ENCODE results near the gene IER2. TPM values are rescaled to one million over a fixed set of nuclear protein-coding genes. Genes with fewer than 3 reads are reported as not detected.
A peak's percentile ranks its signal among the peaks of the same experiment; 100 is the strongest.

Gene IER2
- 100 to 1,000 TPM in 1 of 2 donors, 10 to 100 TPM in 1; 85.9 to 140 TPM for total RNA-seq

- Mint-ChIP-seq H3K9me3 (no peaks in the 10 kb centered on the region), H3K4me3 (peak within 1 kb of the TSS; percentile 99), H3K27ac (peak within 1 kb of the TSS; percentile 99), H3K36me3 (ENCODE audit: low read depth) (peaks cover 64% of the 10 kb centered on the region), H3K4me1 (peaks cover 10% of the 10 kb centered on the region), H3K27me3 (no peaks in the 10 kb centered on the region)
- peak; percentile 51 for ATAC-seq (replicated peaks)
These were observed at the start of gene IER2, which contains the start of gene STX10 for GRCh38 chr19:13150187-13150930. IER2 (plus strand) TSS chr19:13150411; CDS start chr19:13153187, 2,776 bp downstream. STX10 (minus strand) TSS chr19:13150375; CDS start chr19:13150173, 202 bp downstream.

- Mint-ChIP-seq H3K9me3 (no peaks in the 10 kb centered on the region), H3K4me3 (peak overlapping the region; percentile 67), H3K27me3 (peaks cover 8% of the 10 kb centered on the region), H3K27ac (peak overlapping the region; percentile 36), H3K4me1 (peaks cover 26% of the 10 kb centered on the region), H3K36me3 (ENCODE audit: low read depth) (peaks cover 14% of the 10 kb centered on the region)
- ATAC-seq (replicated peaks) = no peak
These were observed 49.2 kb upstream of the IER2 start for GRCh38 chr19:13100841-13101589.

GRCh38 chr19:13101590-13102415, 48.4 kb upstream of the IER2 start:
- H3K27ac Mint-ChIP-seq = peak overlapping the region; percentile 36
- peaks cover 23% of the 10 kb centered on the region for H3K4me1 Mint-ChIP-seq
- peaks cover 5% of the 10 kb centered on the region for H3K27me3 Mint-ChIP-seq
- H3K9me3 Mint-ChIP-seq = no peaks in the 10 kb centered on the region
- ATAC-seq (replicated peaks) = no peak
- H3K4me3 Mint-ChIP-seq = peak overlapping the region; percentile 63
- peaks cover 20% of the 10 kb centered on the region for H3K36me3 Mint-ChIP-seq (ENCODE audit: low read depth)

DNA sequence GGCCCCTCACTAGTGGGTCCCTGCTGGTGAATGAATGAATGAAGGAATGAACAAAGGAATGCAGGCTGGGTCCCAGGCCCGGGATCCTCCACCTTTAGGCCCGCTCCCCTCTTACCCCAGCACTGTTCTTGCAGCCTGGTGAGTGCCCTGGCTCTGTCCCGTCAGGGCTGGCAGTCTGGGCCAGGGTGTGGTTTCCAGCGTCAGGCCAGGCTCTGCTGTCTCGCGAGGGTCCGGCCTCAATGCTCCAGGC, 47.9 kb upstream of the IER2 start:
- no peaks in the 10 kb centered on the region for H3K9me3 Mint-ChIP-seq
- no peak for ATAC-seq (replicated peaks)
- peaks cover 5% of the 10 kb centered on the region for H3K27me3 Mint-ChIP-seq
- peaks cover 23% of the 10 kb centered on the region for H3K36me3 Mint-ChIP-seq (ENCODE audit: low read depth)
- H3K27ac Mint-ChIP-seq = no peak overlapping the region
- peak overlapping the region; percentile 63 for H3K4me3 Mint-ChIP-seq
- H3K4me1 Mint-ChIP-seq = peaks cover 23% of the 10 kb centered on the region

DNA sequence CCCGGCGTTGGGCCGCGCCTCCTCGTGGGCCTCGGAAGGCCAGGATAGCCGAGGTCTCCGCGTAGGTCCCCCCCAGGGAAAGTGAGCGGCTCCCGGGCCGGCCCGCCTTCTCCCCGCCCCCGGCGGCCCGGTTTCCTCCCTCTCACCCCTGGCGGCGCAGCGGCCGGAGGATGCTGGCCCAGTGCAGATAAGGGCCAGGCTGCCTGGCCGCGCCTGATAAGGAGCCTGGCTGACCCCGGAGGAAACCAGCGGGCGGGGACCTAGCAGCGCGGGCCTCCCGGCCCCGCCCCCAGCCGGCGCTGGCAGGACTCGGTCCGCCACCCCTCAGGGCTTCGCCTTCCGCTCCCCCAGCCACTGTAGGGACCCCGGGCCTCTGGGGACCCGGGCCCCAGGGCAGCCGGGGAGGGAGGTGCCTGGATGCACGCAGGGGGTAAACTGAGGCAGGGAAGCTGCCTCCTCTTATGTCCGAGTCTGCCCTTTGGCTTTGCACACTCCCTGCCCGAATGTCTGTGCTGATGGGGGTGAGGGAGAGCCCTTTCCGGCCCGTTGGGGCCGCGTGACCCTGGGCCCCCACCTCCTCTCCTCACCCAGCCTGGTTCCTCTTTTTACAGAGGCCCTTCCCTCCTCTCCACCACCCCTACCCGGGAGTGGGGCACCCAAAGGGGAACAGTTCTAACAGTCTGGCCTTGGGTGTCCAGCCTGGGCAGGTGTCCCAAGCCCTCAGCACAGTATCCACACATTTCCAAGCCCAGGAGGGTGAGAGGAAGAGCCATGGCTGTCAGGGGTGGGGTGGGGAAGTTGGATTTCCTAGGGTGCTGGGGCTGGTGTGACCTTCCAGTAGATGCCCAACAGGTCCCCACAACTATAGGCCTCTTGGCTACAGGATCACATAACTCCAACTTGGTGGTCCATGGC, 47.3 kb upstream of the IER2 start, which contains the start of gene LYL1:
TSS of gene LYL1 (minus strand) at position 193 of the 915 bp plus-strand sequence. CDS start 1,687 bp downstream, outside the sequence.
- Mint-ChIP-seq H3K4me1 (peaks cover 23% of the 10 kb centered on the region), H3K27me3 (peaks cover 5% of the 10 kb centered on the region), H3K27ac (peak within 1 kb of the TSS; percentile 36), H3K9me3 (no peaks in the 10 kb centered on the region), H3K36me3 (ENCODE audit: low read depth) (peaks cover 28% of the 10 kb centered on the region), H3K4me3 (peak within 1 kb of the TSS; percentile 63)
- ATAC-seq (replicated peaks) = no peak

GRCh38 chr19:13103581-13104359, 46.4 kb upstream of the IER2 start:
- Mint-ChIP-seq H3K4me3 (peak overlapping the region; percentile 78), H3K27ac (no peak overlapping the region), H3K36me3 (ENCODE audit: low read depth) (peaks cover 36% of the 10 kb centered on the region), H3K27me3 (no peaks in the 10 kb centered on the region), H3K9me3 (no peaks in the 10 kb centered on the region), H3K4me1 (peaks cover 18% of the 10 kb centered on the region)
- no peak for ATAC-seq (replicated peaks)

DNA sequence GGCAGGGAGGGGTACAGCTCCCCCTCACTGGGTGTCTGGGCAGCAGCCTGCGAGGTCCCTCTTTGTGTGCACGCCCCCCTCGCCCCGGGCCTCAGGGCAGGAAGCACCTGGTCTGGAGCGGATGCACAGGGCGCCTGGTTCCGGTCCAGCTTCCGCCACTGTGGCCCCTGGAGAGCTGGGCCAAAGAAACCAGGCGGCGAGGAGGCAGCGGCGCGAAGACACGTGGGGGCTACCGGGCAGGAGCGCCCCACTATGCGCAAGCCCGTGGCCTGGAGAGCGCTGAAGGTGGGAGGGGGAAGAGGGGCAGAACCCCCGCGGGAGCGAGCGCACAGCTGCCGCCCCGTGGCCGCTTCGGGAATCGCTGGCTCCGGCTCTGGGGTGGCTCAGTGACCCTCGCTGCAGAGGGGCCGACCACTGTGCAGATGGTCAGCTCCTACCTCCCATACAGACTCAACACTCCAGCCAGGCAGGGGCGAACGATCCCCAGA, 45.8 kb upstream of the IER2 start:
- H3K9me3 Mint-ChIP-seq = no peaks in the 10 kb centered on the region
- ATAC-seq (replicated peaks) = peak; percentile 33
- H3K36me3 Mint-ChIP-seq (ENCODE audit: low read depth) = peaks cover 42% of the 10 kb centered on the region
- H3K27ac Mint-ChIP-seq = peak overlapping the region; percentile 78
- peak overlapping the region; percentile 78 for H3K4me3 Mint-ChIP-seq
- no peaks in the 10 kb centered on the region for H3K27me3 Mint-ChIP-seq
- H3K4me1 Mint-ChIP-seq = peaks cover 18% of the 10 kb centered on the region

DNA sequence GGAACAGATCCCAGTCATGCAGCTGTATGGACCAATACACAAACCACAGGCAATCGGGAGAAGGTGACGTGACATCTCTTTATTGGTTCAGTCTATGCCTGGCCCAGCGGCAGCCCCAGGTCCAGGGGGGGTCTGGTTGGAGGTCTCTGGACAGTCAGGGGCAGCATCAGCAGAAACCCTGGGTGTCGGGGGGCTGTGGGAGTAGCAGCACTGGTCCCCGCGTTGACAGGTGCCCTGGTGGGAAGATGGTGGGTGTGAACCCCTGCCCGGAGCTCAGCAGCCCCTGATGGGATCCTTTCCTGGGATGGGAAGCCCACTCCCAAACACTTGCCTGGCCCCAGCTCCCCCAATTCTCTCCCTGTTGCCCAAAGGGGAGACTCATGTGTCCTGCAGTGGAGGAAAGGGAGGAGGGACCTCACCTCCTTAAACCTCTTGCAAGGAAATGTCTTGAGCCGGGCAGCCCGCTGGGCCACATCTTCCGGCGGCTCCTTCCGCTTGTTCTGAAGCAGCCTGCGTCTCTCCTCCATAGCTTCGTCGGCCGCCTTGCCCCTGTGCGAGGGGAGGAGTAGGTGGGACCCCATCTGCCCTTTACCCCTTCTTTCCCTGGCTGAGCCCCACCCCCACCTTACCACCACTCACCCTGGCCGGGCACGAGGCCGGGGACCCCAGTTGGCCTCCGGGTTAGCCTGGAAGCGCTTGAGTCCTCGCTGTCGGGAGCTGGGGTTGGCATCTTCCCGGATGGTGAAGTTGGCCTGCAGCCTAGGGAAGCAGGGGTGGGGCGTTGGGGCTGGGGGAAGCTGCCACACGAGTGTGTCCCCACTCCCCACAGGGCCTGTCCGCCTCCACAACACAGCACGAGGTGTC, 45.1 kb upstream of the IER2 start:
- peak overlapping the region; percentile 78 for H3K27ac Mint-ChIP-seq
- peaks cover 44% of the 10 kb centered on the region for H3K36me3 Mint-ChIP-seq (ENCODE audit: low read depth)
- H3K4me1 Mint-ChIP-seq = peaks cover 14% of the 10 kb centered on the region

GRCh38 chr19:13109361-13110098, 40.7 kb upstream of the IER2 start:
- Mint-ChIP-seq H3K4me3 (no peak overlapping the region), H3K27ac (no peak overlapping the region), H3K4me1 (peaks cover 3% of the 10 kb centered on the region), H3K9me3 (no peaks in the 10 kb centered on the region), H3K27me3 (no peaks in the 10 kb centered on the region), H3K36me3 (ENCODE audit: low read depth) (peaks cover 74% of the 10 kb centered on the region)
- ATAC-seq (replicated peaks) = no peak

More for the DNA sequence above, 45.1 kb upstream of the IER2 start:
- Mint-ChIP-seq H3K27me3 (no peaks in the 10 kb centered on the region), H3K4me3 (peak overlapping the region; percentile 78), H3K9me3 (no peaks in the 10 kb centered on the region)
- peak; percentile 38 for ATAC-seq (replicated peaks)

DNA sequence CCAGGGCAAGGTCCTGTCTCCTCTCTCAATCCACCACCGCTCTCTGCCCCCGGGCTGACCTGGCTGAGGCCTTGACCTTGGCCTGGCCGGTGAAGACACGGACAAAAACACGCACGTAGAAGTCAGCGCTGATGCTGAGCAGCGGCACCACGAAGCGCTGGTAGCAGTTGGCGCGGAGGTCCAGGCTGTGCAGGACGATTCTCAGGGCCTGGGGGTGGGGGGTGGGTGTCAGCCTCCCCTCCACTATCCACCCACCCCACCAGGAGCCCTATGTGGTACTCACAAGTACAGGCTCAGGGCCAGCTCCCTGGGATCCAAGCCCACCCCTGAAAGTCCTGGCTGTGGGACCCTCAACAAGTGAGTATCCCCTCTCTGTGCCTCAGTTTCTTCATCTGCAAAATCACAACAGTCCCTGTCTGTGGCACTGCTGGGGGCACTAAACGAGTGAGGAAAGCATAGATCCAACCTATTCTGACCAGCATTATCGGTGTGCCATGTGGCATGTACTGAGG, 40.1 kb upstream of the IER2 start:
- no peak overlapping the region for H3K4me3 Mint-ChIP-seq
- ATAC-seq (replicated peaks) = no peak
- H3K36me3 Mint-ChIP-seq (ENCODE audit: low read depth) = peaks cover 77% of the 10 kb centered on the region
- no peaks in the 10 kb centered on the region for H3K4me1 Mint-ChIP-seq
- no peak overlapping the region for H3K27ac Mint-ChIP-seq
- H3K9me3 Mint-ChIP-seq = no peaks in the 10 kb centered on the region
- H3K27me3 Mint-ChIP-seq = no peaks in the 10 kb centered on the region

- Mint-ChIP-seq H3K27me3 (no peaks in the 10 kb centered on the region), H3K4me3 (no peak overlapping the region), H3K36me3 (ENCODE audit: low read depth) (peaks cover 84% of the 10 kb centered on the region), H3K27ac (no peak overlapping the region), H3K9me3 (no peaks in the 10 kb centered on the region), H3K4me1 (no peaks in the 10 kb centered on the region)
- ATAC-seq (replicated peaks) = no peak
These were observed 37.7 kb upstream of the IER2 start for GRCh38 chr19:13112555-13112954.
